Measurements from ENCODE around the gene PCNX2.

The PCNX2 gene

GRCh38 chr1:232973652-232974611, 321.6 kb downstream of the PCNX2 start:
- H3K27ac ChIP-seq (ENCODE audit: low read depth, low read length): no peak overlapping the region
- H3K9me3 ChIP-seq (ENCODE audit: control insufficient read depth in 5 of 5, low read length in 5 of 5): peaks cover 2 to 8% (median 5%) of the 10 kb centered on the region in 5 donors
- H3K27me3 ChIP-seq (ENCODE audit: control insufficient read depth in 5 of 5, insufficient read depth in 4 of 5, low read length in 5 of 5): no peaks in the 10 kb centered on the region
- peaks cover 0 to 18% (median 14%) of the 10 kb centered on the region in 5 donors for H3K4me1 ChIP-seq (ENCODE audit: control insufficient read depth in 5 of 5, insufficient read depth in 5 of 5, low read length in 5 of 5)
- no peak overlapping the region for H3K4me3 ChIP-seq (ENCODE audit: low read depth in 1 of 5, low read length in 5 of 5)
- H3K9ac ChIP-seq (ENCODE audit: low read length in 5 of 5): no peak overlapping the region
- peaks cover 7 to 53% (median 37%) of the 10 kb centered on the region in 5 donors for H3K36me3 ChIP-seq (ENCODE audit: control insufficient read depth in 5 of 5, insufficient read depth in 5 of 5, low read length in 5 of 5)

DNA sequence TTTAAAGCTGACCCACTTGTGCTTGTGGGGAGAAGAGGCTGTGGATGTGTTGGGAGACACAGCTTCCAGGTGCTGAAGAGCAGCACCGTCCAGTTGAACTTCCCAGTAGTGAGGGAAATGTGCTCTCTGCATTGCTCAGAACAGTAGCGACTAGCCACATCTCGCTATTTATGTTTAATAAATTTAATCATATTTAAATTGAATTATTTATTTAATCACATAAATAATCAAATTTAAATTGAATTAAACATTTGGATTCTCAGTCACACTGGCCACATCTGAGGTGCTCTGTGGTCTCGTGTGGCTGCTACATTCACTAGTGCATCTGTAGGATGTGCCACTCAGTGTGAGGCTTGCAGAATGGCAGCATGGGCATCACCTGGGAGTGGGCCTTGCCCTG, 325.0 kb downstream of the PCNX2 start:
- peaks cover 10 to 33% (median 30%) of the 10 kb centered on the region in 5 donors for H3K36me3 ChIP-seq (ENCODE audit: control insufficient read depth in 5 of 5, insufficient read depth in 5 of 5, low read length in 5 of 5)
- no peak overlapping the region for H3K4me3 ChIP-seq (ENCODE audit: low read depth in 1 of 5, low read length in 5 of 5)
- no peaks in the 10 kb centered on the region for H3K27me3 ChIP-seq (ENCODE audit: control insufficient read depth in 5 of 5, insufficient read depth in 4 of 5, low read length in 5 of 5)
- H3K9me3 ChIP-seq (ENCODE audit: control insufficient read depth in 5 of 5, low read length in 5 of 5): peaks cover 2 to 8% (median 5%) of the 10 kb centered on the region in 5 donors
- H3K9ac ChIP-seq (ENCODE audit: low read length in 5 of 5): no peak overlapping the region
- no peak overlapping the region for H3K27ac ChIP-seq (ENCODE audit: low read depth, low read length)
- H3K4me1 ChIP-seq (ENCODE audit: control insufficient read depth in 5 of 5, insufficient read depth in 5 of 5, low read length in 5 of 5): peaks cover 0 to 20% (median 18%) of the 10 kb centered on the region in 5 donors

DNA sequence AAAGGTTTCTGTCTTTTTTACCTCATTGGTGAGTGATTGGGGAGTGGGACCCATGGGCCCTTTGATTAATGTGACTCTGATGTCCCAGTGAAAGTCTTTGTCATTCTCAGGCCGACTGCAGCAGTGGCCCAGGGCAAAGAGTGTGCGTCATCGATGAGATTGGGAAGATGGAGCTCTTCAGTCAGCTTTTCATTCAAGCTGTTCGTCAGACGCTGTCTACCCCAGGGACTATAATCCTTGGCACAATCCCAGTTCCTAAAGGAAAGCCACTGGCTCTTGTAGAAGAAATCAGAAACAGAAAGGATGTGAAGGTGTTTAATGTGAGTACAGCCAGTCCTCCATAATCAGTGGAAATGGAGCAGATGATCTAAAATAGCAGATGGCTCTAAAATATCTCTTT, 325.7 kb downstream of the PCNX2 start:
- Histone ChIP-seq H3K27me3 (ENCODE audit: control insufficient read depth in 5 of 5, insufficient read depth in 4 of 5, low read length in 5 of 5) (no peaks in the 10 kb centered on the region), H3K27ac (ENCODE audit: low read depth, low read length) (no peak overlapping the region), H3K9me3 (ENCODE audit: control insufficient read depth in 5 of 5, low read length in 5 of 5) (peaks cover 2 to 8% (median 5%) of the 10 kb centered on the region in 5 donors), H3K4me1 (ENCODE audit: control insufficient read depth in 5 of 5, insufficient read depth in 5 of 5, low read length in 5 of 5) (peaks cover 0 to 21% (median 11%) of the 10 kb centered on the region in 5 donors), H3K36me3 (ENCODE audit: control insufficient read depth in 5 of 5, insufficient read depth in 5 of 5, low read length in 5 of 5) (peaks cover 10 to 34% (median 30%) of the 10 kb centered on the region in 5 donors), H3K9ac (ENCODE audit: low read length in 5 of 5) (no peak overlapping the region), H3K4me3 (ENCODE audit: low read depth in 1 of 5, low read length in 5 of 5) (no peak overlapping the region)

DNA sequence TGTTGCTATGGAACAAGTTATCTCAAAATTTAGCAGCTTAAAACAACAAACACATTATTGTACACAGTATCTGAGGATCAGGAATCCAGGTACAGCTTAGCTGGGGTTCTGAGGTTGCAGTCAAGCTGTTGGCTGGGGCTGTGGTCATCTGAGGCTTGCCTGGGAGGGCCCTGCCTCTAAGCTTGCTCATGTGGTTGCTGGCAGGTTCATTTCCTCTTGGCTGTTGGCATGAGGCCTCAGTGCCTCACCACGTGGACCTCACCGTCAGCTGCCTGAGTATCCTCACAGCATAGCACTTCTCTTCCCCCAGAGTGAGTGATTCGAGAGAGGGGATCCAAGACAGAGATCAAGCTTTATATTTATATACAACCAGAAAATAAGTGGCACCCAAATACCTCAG, 326.6 kb downstream of the PCNX2 start:
- no peak overlapping the region for H3K4me3 ChIP-seq (ENCODE audit: low read depth in 1 of 5, low read length in 5 of 5)
- peaks cover under 1 to 6% (median 4%) of the 10 kb centered on the region in 5 donors for H3K9me3 ChIP-seq (ENCODE audit: control insufficient read depth in 5 of 5, low read length in 5 of 5)
- no peak overlapping the region for H3K27ac ChIP-seq (ENCODE audit: low read depth, low read length)
- H3K9ac ChIP-seq (ENCODE audit: low read length in 5 of 5): no peak overlapping the region
- H3K4me1 ChIP-seq (ENCODE audit: control insufficient read depth in 5 of 5, insufficient read depth in 5 of 5, low read length in 5 of 5): peaks cover 0 to 24% (median 14%) of the 10 kb centered on the region in 5 donors
- peaks cover 10 to 34% (median 30%) of the 10 kb centered on the region in 5 donors for H3K36me3 ChIP-seq (ENCODE audit: control insufficient read depth in 5 of 5, insufficient read depth in 5 of 5, low read length in 5 of 5)
- no peaks in the 10 kb centered on the region for H3K27me3 ChIP-seq (ENCODE audit: control insufficient read depth in 5 of 5, insufficient read depth in 4 of 5, low read length in 5 of 5)

DNA sequence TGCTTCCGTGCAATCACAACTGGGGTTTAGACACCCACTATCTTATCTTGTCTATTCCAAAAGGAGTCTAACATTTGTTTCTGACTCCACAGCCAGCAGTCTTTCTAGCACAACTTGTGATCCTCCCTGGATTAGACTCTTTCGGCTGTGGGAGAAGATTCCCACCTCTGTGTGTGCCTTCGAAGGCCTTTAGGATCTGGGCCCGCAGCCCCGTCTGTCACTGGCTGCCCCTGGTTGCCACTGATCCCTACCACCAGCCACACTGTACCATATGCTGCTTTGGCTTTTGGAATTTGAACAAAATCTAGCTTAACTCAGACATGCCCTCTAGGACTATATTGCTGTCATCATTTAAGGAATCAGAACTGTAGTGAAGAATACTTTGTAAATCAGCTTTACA, 327.1 kb downstream of the PCNX2 start:
- Histone ChIP-seq H3K36me3 (ENCODE audit: control insufficient read depth in 5 of 5, insufficient read depth in 5 of 5, low read length in 5 of 5) (peaks cover 7 to 34% (median 30%) of the 10 kb centered on the region in 5 donors), H3K9me3 (ENCODE audit: control insufficient read depth in 5 of 5, low read length in 5 of 5) (peaks cover 0 to 5% (median 0%) of the 10 kb centered on the region in 5 donors), H3K9ac (ENCODE audit: low read length in 5 of 5) (no peak overlapping the region), H3K27me3 (ENCODE audit: control insufficient read depth in 5 of 5, insufficient read depth in 4 of 5, low read length in 5 of 5) (no peaks in the 10 kb centered on the region), H3K4me3 (ENCODE audit: low read depth in 1 of 5, low read length in 5 of 5) (no peak overlapping the region), H3K27ac (ENCODE audit: low read depth, low read length) (no peak overlapping the region), H3K4me1 (ENCODE audit: control insufficient read depth in 5 of 5, insufficient read depth in 5 of 5, low read length in 5 of 5) (peaks cover under 1 to 30% (median 20%) of the 10 kb centered on the region in 5 donors)

DNA sequence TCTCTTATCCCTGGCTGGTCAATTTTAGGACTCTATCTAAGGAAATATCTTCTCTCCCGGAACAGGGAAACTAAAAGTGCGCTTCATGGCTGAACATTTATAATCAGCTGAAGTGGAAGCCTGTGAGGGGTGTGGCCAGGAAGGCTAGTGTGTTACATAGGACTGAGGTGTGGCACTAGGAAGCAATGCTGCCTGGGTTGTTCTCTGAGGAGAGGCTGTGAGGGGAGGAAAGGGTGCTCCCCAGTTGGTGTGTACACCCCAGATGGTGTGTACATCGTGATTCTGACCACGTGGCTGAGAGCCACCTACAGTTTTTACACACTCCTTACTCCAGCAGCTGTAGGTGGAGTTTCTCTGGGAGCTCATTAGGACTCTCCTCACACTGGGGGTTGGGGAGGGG, 328.9 kb downstream of the PCNX2 start:
- Histone ChIP-seq H3K4me3 (ENCODE audit: low read depth in 1 of 5, low read length in 5 of 5) (no peak overlapping the region), H3K9me3 (ENCODE audit: control insufficient read depth in 5 of 5, low read length in 5 of 5) (no peaks in the 10 kb centered on the region), H3K27ac (ENCODE audit: low read depth, low read length) (no peak overlapping the region), H3K4me1 (ENCODE audit: control insufficient read depth in 5 of 5, insufficient read depth in 5 of 5, low read length in 5 of 5) (peaks cover 2 to 42% (median 32%) of the 10 kb centered on the region in 5 donors), H3K27me3 (ENCODE audit: control insufficient read depth in 5 of 5, insufficient read depth in 4 of 5, low read length in 5 of 5) (no peaks in the 10 kb centered on the region), H3K9ac (ENCODE audit: low read length in 5 of 5) (no peak overlapping the region), H3K36me3 (ENCODE audit: control insufficient read depth in 5 of 5, insufficient read depth in 5 of 5, low read length in 5 of 5) (peaks cover 3 to 24% (median 16%) of the 10 kb centered on the region in 5 donors)

- Histone ChIP-seq H3K4me3 (ENCODE audit: low read depth in 1 of 5, low read length in 5 of 5) (no peak overlapping the region), H3K27ac (ENCODE audit: low read depth, low read length) (no peak overlapping the region), H3K36me3 (ENCODE audit: control insufficient read depth in 5 of 5, insufficient read depth in 5 of 5, low read length in 5 of 5) (peaks cover 3 to 20% (median 10%) of the 10 kb centered on the region in 5 donors), H3K9me3 (ENCODE audit: control insufficient read depth in 5 of 5, low read length in 5 of 5) (no peaks in the 10 kb centered on the region), H3K9ac (ENCODE audit: low read length in 5 of 5) (no peak overlapping the region), H3K27me3 (ENCODE audit: control insufficient read depth in 5 of 5, insufficient read depth in 4 of 5, low read length in 5 of 5) (no peaks in the 10 kb centered on the region), H3K4me1 (ENCODE audit: control insufficient read depth in 5 of 5, insufficient read depth in 5 of 5, low read length in 5 of 5) (peaks cover 2 to 42% (median 32%) of the 10 kb centered on the region in 5 donors)
Measured at GRCh38 chr1:232965912-232966217, 329.7 kb downstream of the PCNX2 start.

- Histone ChIP-seq H3K4me3 (ENCODE audit: low read depth in 1 of 5, low read length in 5 of 5) (no peak overlapping the region), H3K9me3 (ENCODE audit: control insufficient read depth in 5 of 5, low read length in 5 of 5) (no peaks in the 10 kb centered on the region), H3K36me3 (ENCODE audit: control insufficient read depth in 5 of 5, insufficient read depth in 5 of 5, low read length in 5 of 5) (peaks cover 3 to 16% (median 7%) of the 10 kb centered on the region in 5 donors), H3K9ac (ENCODE audit: low read length in 5 of 5) (no peak overlapping the region), H3K27me3 (ENCODE audit: control insufficient read depth in 5 of 5, insufficient read depth in 4 of 5, low read length in 5 of 5) (no peaks in the 10 kb centered on the region), H3K27ac (ENCODE audit: low read depth, low read length) (no peak overlapping the region), H3K4me1 (ENCODE audit: control insufficient read depth in 5 of 5, insufficient read depth in 5 of 5, low read length in 5 of 5) (peaks cover 2 to 42% (median 32%) of the 10 kb centered on the region in 5 donors)
Measured at GRCh38 chr1:232965124-232965911, 330.2 kb downstream of the PCNX2 start.

DNA sequence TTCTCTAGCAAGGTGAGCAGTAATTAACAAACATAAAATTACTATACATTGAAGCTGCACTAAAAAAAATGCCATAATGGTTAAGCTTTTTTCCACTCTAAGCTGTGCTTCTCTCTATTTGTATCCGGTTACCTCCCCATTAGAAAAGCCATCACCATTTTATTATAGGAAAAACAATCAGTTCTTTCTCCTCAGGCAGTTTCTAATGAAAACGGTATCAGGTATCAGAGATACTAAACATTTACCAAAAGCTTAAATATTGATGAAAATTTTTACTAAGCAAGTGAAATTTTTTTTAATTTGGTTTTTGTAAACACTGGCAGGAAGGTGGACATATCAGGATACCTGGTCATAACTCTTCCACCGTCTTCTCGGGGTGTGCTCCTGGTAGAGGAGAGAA, 330.9 kb downstream of the PCNX2 start:
- peaks cover 2 to 39% (median 32%) of the 10 kb centered on the region in 5 donors for H3K4me1 ChIP-seq (ENCODE audit: control insufficient read depth in 5 of 5, insufficient read depth in 5 of 5, low read length in 5 of 5)
- H3K27ac ChIP-seq (ENCODE audit: low read depth, low read length): no peak overlapping the region

More for the DNA sequence above, 330.9 kb downstream of the PCNX2 start:
- Histone ChIP-seq H3K4me3 (ENCODE audit: low read depth in 1 of 5, low read length in 5 of 5) (no peak overlapping the region), H3K9me3 (ENCODE audit: control insufficient read depth in 5 of 5, low read length in 5 of 5) (no peaks in the 10 kb centered on the region), H3K27me3 (ENCODE audit: control insufficient read depth in 5 of 5, insufficient read depth in 4 of 5, low read length in 5 of 5) (no peaks in the 10 kb centered on the region), H3K36me3 (ENCODE audit: control insufficient read depth in 5 of 5, insufficient read depth in 5 of 5, low read length in 5 of 5) (peaks cover 0 to 8% (median 3%) of the 10 kb centered on the region in 5 donors), H3K9ac (ENCODE audit: low read length in 5 of 5) (no peak overlapping the region)

All from subcutaneous abdominal adipose tissue (tissue), 5 donors.